K562 (cell line): ENCODE data around the gene PDCD1. TPM values are rescaled to one million over a fixed set of nuclear protein-coding genes. Genes with fewer than 3 reads are reported as not detected.

ENCODE experiments used
- CEBPB ChIP-seq: fragments of 450-650 bp; IDR thresholded peaks from 2 replicates; pipeline ENCODE4 v1.6.1; 2016; ENCODE audit warnings: missing genetic modification characterization, missing compliant biosample characterization
- CHD2 ChIP-seq: IDR thresholded peaks from 2 replicates; pipeline ENCODE4 v1.6.1; 2011; ENCODE audit warnings: low read depth, low read length
- DMBX1 ChIP-seq: fragments of 250-450 bp; sonication (Bioruptor Pico); IDR thresholded peaks from 2 replicates; pipeline ENCODE4 v1.8.0; 2022; ENCODE audit warnings: inconsistent platforms, mild to moderate bottlenecking, moderate library complexity, borderline replicate concordance
- KAT2B ChIP-seq: IDR thresholded peaks from one replicate; pipeline ENCODE4 v1.6.1; 2012; ENCODE audit warnings: low read depth, mild to moderate bottlenecking, control low read depth, inconsistent platforms, low read length, moderate library complexity
- NFYB ChIP-seq: IDR thresholded peaks from 2 replicates; pipeline ENCODE4 v1.6.1; 2011; ENCODE audit warnings: mild to moderate bottlenecking, moderate library complexity; ENCODE audit not compliant: insufficient read length; ENCODE audit errors: extremely low read depth
- NR2C1 ChIP-seq, 2 experiments: fragments of 450-650 bp; IDR thresholded peaks; 2 replicates each; pipeline ENCODE4 v1.6.1; 2017; ENCODE audit warnings: mild to moderate bottlenecking in 2 of 2, antibody characterized with exemption in 1 of 2, inconsistent platforms in 1 of 2, missing compliant biosample characterization in 1 of 2, missing genetic modification characterization in 1 of 2
- PHF8 ChIP-seq: fragments of 200-600 bp; sonication (generic); IDR thresholded peaks from 2 replicates; pipeline ENCODE4 v1.6.1; 2012; ENCODE audit warnings: mixed run types, mild to moderate bottlenecking, inconsistent platforms, low read length, moderate library complexity, borderline replicate concordance
- RB1 ChIP-seq: fragments of 450-650 bp; IDR thresholded peaks from 2 replicates; pipeline ENCODE4 v1.6.1; 2017; ENCODE audit warnings: low read depth, mild to moderate bottlenecking
- SAFB2 ChIP-seq: fragments of 200-400 bp; formaldehyde crosslinking; IDR thresholded peaks from 2 replicates; pipeline ENCODE4 v1.6.1; 2018; ENCODE audit warnings: borderline replicate concordance, low read length, low read depth, moderate library complexity; ENCODE audit not compliant: severe bottlenecking
- SIN3B ChIP-seq: fragments of 450-650 bp; IDR thresholded peaks from 2 replicates; pipeline ENCODE4 v1.6.1; 2017; ENCODE audit warnings: low read depth, mild to moderate bottlenecking, moderate library complexity
- SMARCA5 ChIP-seq: fragments of 450-650 bp; IDR thresholded peaks from 2 replicates; pipeline ENCODE4 v1.6.1; 2016
- SNIP1 ChIP-seq: fragments of 450-650 bp; IDR thresholded peaks from 2 replicates; pipeline ENCODE4 v1.7.1; 2017; ENCODE audit warnings: low read depth, mild to moderate bottlenecking
- ZNF165 ChIP-seq: fragments of 250-450 bp; sonication (Bioruptor Pico); IDR thresholded peaks from 2 replicates; pipeline ENCODE4 v1.4.0; 2020; ENCODE audit warnings: borderline replicate concordance
- ZNF41 ChIP-seq: fragments of 250-450 bp; sonication (Bioruptor Pico); conservative IDR thresholded peaks from 2 replicates; pipeline ENCODE4 v1.4.0; 2020; ENCODE audit warnings: mild to moderate bottlenecking
- ZNF444 ChIP-seq: fragments of 250-450 bp; sonication (Bioruptor Pico); IDR thresholded peaks from 2 replicates; pipeline ENCODE4 v1.4.0; 2020; ENCODE audit warnings: mild to moderate bottlenecking, moderate library complexity
- ZNF583 ChIP-seq: fragments of 250-450 bp; sonication (Bioruptor Pico); IDR thresholded peaks from 2 replicates; pipeline ENCODE4 v1.4.0; 2020
- polyA plus RNA-seq, 8 experiments: library from polyadenylated mRNA; depleted of rRNA in 4 of 8; stranded (reverse) in 5 of 8; unstranded in 3 of 8; fragments of >200 nt; fragmentation: Nextera tagmentation in 2 of 8; fragmentation: Illumina TruSeq in 1 of 8; extraction: Ambion mirVana in 2 of 8; extraction: Trizol in 1 of 8; gene quantifications; 2 replicates each; pipeline versions ENCODE4 v1.2.1 to v1.2.3, GENCODE V29; 2011 to 2014; ENCODE audit warnings: inconsistent platforms in 1 of 8, missing spikeins in 1 of 8
- total RNA-seq, 7 experiments: library from RNA; depleted of rRNA in 6 of 7; stranded (reverse); fragments of >200 nt in 6 of 7; fragmentation: Illumina TruSeq in 2 of 7; extraction: Trizol in 2 of 7; gene quantifications; 2 replicates each; pipeline versions ENCODE4 v1.2.1 to v1.2.3, GENCODE V29; 2011 to 2021; ENCODE audit warnings: low replicate concordance in 1 of 7
- TF ChIP-seq, protein P1 (sequence below): fragments of 450-650 bp; IDR thresholded peaks from 2 replicates; pipeline ENCODE4 v1.6.1; 2016; ENCODE audit warnings: mild to moderate bottlenecking
- TF ChIP-seq, protein P2 (sequence below): sonication (generic); formaldehyde crosslinking; IDR thresholded peaks from 2 replicates; pipeline ENCODE4 v1.8.0; 2023; ENCODE audit warnings: mild to moderate bottlenecking, missing genetic modification reagents
- TF ChIP-seq, protein P3 (sequence below): fragments of 450-650 bp; IDR thresholded peaks from 2 replicates; pipeline ENCODE4 v1.6.1; 2016
- TF ChIP-seq, protein P4 (sequence below): sonication (generic); formaldehyde crosslinking; IDR thresholded peaks from 2 replicates; pipeline ENCODE4 v1.8.0; 2022; ENCODE audit warnings: missing genetic modification reagents, mild to moderate bottlenecking, borderline replicate concordance
- TF ChIP-seq, protein P5 (sequence below): sonication (generic); formaldehyde crosslinking; IDR thresholded peaks from 2 replicates; pipeline ENCODE4 v1.8.1; 2023; ENCODE audit warnings: mild to moderate bottlenecking, missing genetic modification reagents, moderate library complexity

Gene PDCD1
- total and polyA plus RNA-seq, 9 of the 15 experiments (the other 6 are each of a cell fraction or from before 2014, with no cell fraction given), result 0.15 to 2.5 (median 1.0) TPM; not detected in 2

DNA sequence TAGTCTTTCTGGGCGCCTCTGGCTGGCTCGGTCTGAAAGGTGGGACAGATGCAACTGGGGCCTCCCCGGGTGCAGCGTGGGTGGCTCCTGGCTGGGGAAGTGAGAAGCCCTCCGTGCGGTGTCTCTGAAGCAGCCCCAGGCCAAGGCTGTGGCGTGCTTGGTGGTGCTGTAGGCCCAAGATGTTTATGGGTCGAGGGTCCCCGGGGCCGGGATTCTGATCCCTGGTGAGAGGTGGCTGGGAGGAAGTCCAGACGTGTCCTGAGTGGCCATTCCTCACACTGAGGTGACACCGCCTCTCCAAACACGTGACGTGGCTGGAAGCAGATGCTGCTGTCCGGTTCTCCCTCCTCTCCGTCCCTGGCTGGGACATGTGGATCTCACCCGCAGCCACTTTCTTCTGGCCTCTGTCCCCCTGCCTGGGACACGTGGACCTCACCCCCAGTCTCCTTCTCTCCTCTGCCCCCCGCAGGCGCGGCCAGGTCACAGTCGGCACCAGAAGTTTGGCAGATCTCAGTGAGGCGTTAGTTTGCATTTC, 23.5 kb upstream of the PDCD1 start (continued):
- TF ChIP-seq, protein P1, sequence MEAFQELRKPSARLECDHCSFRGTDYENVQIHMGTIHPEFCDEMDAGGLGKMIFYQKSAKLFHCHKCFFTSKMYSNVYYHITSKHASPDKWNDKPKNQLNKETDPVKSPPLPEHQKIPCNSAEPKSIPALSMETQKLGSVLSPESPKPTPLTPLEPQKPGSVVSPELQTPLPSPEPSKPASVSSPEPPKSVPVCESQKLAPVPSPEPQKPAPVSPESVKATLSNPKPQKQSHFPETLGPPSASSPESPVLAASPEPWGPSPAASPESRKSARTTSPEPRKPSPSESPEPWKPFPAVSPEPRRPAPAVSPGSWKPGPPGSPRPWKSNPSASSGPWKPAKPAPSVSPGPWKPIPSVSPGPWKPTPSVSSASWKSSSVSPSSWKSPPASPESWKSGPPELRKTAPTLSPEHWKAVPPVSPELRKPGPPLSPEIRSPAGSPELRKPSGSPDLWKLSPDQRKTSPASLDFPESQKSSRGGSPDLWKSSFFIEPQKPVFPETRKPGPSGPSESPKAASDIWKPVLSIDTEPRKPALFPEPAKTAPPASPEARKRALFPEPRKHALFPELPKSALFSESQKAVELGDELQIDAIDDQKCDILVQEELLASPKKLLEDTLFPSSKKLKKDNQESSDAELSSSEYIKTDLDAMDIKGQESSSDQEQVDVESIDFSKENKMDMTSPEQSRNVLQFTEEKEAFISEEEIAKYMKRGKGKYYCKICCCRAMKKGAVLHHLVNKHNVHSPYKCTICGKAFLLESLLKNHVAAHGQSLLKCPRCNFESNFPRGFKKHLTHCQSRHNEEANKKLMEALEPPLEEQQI, result no peak
- TF ChIP-seq SMARCA5 (no peak), ZNF583 (CRISPR knock-in tag) (no peak), ZNF41 (CRISPR knock-in tag) (no peak), CHD2 (no peak), KAT2B (no peak), SIN3B (no peak), SAFB2 (no peak), PHF8 (no peak), ZNF444 (CRISPR knock-in tag) (no peak), NFYB (no peak), ZNF165 (CRISPR knock-in tag) (no peak), CEBPB (tag) (no peak), RB1 (peak; percentile 4; the same call in 1 of the 2 replicates), SNIP1 (no peak), DMBX1 (CRISPR knock-in tag) (no peak), NR2C1 (IDR thresholded peaks at IDR 0.05) (no peak), NR2C1 (tag; IDR thresholded peaks at IDR 0.05) (no peak)
- TF ChIP-seq, protein P2, sequence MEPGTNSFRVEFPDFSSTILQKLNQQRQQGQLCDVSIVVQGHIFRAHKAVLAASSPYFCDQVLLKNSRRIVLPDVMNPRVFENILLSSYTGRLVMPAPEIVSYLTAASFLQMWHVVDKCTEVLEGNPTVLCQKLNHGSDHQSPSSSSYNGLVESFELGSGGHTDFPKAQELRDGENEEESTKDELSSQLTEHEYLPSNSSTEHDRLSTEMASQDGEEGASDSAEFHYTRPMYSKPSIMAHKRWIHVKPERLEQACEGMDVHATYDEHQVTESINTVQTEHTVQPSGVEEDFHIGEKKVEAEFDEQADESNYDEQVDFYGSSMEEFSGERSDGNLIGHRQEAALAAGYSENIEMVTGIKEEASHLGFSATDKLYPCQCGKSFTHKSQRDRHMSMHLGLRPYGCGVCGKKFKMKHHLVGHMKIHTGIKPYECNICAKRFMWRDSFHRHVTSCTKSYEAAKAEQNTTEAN (CRISPR knock-in tag), result no peak
- TF ChIP-seq, protein P3, sequence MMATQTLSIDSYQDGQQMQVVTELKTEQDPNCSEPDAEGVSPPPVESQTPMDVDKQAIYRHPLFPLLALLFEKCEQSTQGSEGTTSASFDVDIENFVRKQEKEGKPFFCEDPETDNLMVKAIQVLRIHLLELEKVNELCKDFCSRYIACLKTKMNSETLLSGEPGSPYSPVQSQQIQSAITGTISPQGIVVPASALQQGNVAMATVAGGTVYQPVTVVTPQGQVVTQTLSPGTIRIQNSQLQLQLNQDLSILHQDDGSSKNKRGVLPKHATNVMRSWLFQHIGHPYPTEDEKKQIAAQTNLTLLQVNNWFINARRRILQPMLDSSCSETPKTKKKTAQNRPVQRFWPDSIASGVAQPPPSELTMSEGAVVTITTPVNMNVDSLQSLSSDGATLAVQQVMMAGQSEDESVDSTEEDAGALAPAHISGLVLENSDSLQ, result 0 out of 2 replicates have a peak, but pooled peaks have one; percentile 11
- TF ChIP-seq, protein P4, sequence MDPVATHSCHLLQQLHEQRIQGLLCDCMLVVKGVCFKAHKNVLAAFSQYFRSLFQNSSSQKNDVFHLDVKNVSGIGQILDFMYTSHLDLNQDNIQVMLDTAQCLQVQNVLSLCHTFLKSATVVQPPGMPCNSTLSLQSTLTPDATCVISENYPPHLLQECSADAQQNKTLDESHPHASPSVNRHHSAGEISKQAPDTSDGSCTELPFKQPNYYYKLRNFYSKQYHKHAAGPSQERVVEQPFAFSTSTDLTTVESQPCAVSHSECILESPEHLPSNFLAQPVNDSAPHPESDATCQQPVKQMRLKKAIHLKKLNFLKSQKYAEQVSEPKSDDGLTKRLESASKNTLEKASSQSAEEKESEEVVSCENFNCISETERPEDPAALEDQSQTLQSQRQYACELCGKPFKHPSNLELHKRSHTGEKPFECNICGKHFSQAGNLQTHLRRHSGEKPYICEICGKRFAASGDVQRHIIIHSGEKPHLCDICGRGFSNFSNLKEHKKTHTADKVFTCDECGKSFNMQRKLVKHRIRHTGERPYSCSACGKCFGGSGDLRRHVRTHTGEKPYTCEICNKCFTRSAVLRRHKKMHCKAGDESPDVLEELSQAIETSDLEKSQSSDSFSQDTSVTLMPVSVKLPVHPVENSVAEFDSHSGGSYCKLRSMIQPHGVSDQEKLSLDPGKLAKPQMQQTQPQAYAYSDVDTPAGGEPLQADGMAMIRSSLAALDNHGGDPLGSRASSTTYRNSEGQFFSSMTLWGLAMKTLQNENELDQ (CRISPR knock-in tag), result no peak
- TF ChIP-seq, protein P5, sequence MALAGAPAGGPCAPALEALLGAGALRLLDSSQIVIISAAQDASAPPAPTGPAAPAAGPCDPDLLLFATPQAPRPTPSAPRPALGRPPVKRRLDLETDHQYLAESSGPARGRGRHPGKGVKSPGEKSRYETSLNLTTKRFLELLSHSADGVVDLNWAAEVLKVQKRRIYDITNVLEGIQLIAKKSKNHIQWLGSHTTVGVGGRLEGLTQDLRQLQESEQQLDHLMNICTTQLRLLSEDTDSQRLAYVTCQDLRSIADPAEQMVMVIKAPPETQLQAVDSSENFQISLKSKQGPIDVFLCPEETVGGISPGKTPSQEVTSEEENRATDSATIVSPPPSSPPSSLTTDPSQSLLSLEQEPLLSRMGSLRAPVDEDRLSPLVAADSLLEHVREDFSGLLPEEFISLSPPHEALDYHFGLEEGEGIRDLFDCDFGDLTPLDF, result no peak
